Daoy (cell line): ENCODE results near the gene MED13. TPM values are rescaled to one million over a fixed set of nuclear protein-coding genes. Genes with fewer than 3 reads are reported as not detected.
"Not testable (repeated sequence)": the region's sequence is repeated elsewhere in the genome, so short reads cannot be mapped to it uniquely, and the experiment has no call there.

Experiments
- DNase-seq: peaks from one replicate; pipeline ENCODE4 v3.0.0-alpha.2; 2015; ENCODE audit warnings: low read depth
- total RNA-seq: library from RNA; depleted of rRNA; stranded (reverse); fragments of >200 nt; shearing (Covaris generic); gene quantifications from 2 replicates; pipeline ENCODE4 v1.2.3, GENCODE V29; 2014

Gene MED13
- total RNA-seq, 1 experiment from 2014 or later, result 20.3 TPM

GRCh38 chr17:61996916-61997605 is 68.0 kb downstream of the MED13 start:
- DNase-seq, result no peak

GRCh38 chr17:61989509-61989908 is 75.6 kb downstream of the MED13 start:
- no peak for DNase-seq

GRCh38 chr17:61986898-61987297 is 78.2 kb downstream of the MED13 start:
- no peak for DNase-seq

GRCh38 chr17:61984821-61985220 is 80.3 kb downstream of the MED13 start:
- no peak for DNase-seq

GRCh38 chr17:61981323-61981722 is 83.8 kb downstream of the MED13 start:
- DNase-seq, result no peak

- no peak for DNase-seq
These were observed 84.5 kb downstream of the MED13 start for GRCh38 chr17:61980535-61980934.

GRCh38 chr17:61974115-61974514 is 91.0 kb downstream of the MED13 start:
- no peak for DNase-seq

GRCh38 chr17:61972311-61972710 is 92.8 kb downstream of the MED13 start:
- no peak for DNase-seq

- no peak for DNase-seq
These were observed 95.0 kb downstream of the MED13 start for GRCh38 chr17:61970030-61970429.

- DNase-seq, result no peak
These were observed 96.3 kb downstream of the MED13 start for GRCh38 chr17:61968757-61969156.

GRCh38 chr17:61967729-61968128 is 97.3 kb downstream of the MED13 start:
- DNase-seq, result no peak

- DNase-seq, result no peak
These were observed 98.9 kb downstream of the MED13 start for GRCh38 chr17:61966191-61966590.

GRCh38 chr17:61955619-61956018 is 109.5 kb downstream of the MED13 start:
- no peak for DNase-seq

GRCh38 chr17:61947367-61948078 is 117.6 kb downstream of the MED13 start:
- no peak for DNase-seq

- no peak for DNase-seq
These were observed 118.7 kb downstream of the MED13 start for GRCh38 chr17:61946359-61946758.

- no peak for DNase-seq
These were observed 122.0 kb downstream of the MED13 start for GRCh38 chr17:61943117-61943516.

- DNase-seq, result no peak
These were observed 123.0 kb downstream of the MED13 start for GRCh38 chr17:61942085-61942484.

GRCh38 chr17:61928101-61928436 is 137.0 kb downstream of the MED13 start:
- DNase-seq, result no peak

- DNase-seq, result peak; percentile 97
These were observed 137.6 kb downstream of the MED13 start, which contains the start of gene INTS2 for GRCh38 chr17:61927208-61928100. Gene INTS2 (minus strand): TSS chr17:61927982. CDS start chr17:61926644, 1,338 bp downstream.

- DNase-seq, result no peak
These were observed 138.3 kb downstream of the MED13 start for GRCh38 chr17:61926826-61927207.

- DNase-seq, result not testable (repeated sequence)
These were observed 149.9 kb downstream of the MED13 start for GRCh38 chr17:61915162-61915561.

- no peak for DNase-seq
These were observed 156.6 kb downstream of the MED13 start for GRCh38 chr17:61908292-61909037.
